Lower leg skin (tissue), 3 donors: ENCODE results near the gene C17orf113.

ENCODE experiments used
- POLR2A ChIP-seq, 2 donors: fragments of 450-650 bp; IDR thresholded peaks; one replicate each; pipeline ENCODE4 v1.6.1; 2016 to 2017; ENCODE audit warnings: antibody characterized with exemption in 2 of 2, mild to moderate bottlenecking in 1 of 2, moderate library complexity in 1 of 2
- TF ChIP-seq, protein P1 (sequence below), 3 donors: fragments of 450-650 bp; IDR thresholded peaks; one replicate each; pipeline ENCODE4 v1.5.1; 2016; ENCODE audit warnings: antibody characterized with exemption in 3 of 3, mild to moderate bottlenecking in 3 of 3, moderate library complexity in 2 of 3

GRCh38 chr17:42042598-42043319, 7.6 kb downstream of the C17orf113 start:
- no peak for TF ChIP-seq POLR2A (IDR thresholded peaks at IDR 0.05)
- TF ChIP-seq, protein P1, sequence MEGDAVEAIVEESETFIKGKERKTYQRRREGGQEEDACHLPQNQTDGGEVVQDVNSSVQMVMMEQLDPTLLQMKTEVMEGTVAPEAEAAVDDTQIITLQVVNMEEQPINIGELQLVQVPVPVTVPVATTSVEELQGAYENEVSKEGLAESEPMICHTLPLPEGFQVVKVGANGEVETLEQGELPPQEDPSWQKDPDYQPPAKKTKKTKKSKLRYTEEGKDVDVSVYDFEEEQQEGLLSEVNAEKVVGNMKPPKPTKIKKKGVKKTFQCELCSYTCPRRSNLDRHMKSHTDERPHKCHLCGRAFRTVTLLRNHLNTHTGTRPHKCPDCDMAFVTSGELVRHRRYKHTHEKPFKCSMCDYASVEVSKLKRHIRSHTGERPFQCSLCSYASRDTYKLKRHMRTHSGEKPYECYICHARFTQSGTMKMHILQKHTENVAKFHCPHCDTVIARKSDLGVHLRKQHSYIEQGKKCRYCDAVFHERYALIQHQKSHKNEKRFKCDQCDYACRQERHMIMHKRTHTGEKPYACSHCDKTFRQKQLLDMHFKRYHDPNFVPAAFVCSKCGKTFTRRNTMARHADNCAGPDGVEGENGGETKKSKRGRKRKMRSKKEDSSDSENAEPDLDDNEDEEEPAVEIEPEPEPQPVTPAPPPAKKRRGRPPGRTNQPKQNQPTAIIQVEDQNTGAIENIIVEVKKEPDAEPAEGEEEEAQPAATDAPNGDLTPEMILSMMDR (IDR thresholded peaks at IDR 0.05) = no peak
